Thyroid gland (tissue), 4 donors: ENCODE results near the gene GNPTG. TPM values are rescaled to one million over a fixed set of nuclear protein-coding genes. Genes with fewer than 3 reads are reported as not detected.

Experiments
- DNase-seq, 2 donors: peaks; one replicate each; pipeline ENCODE4 v3.0.0-alpha.2; 2019
- H3K27ac ChIP-seq, 3 donors: fragments of 200-600 bp; sonication (generic); 1 replicate in 2 of 3; 2 replicates in 1 of 3; pipeline ENCODE4 v1.5.1; 2016 to 2019; ENCODE audit warnings: mild to moderate bottlenecking in 1 of 3, moderate library complexity in 1 of 3
- H3K27me3 ChIP-seq: fragments of 200-600 bp; sonication (generic); one replicate; pipeline ENCODE4 v1.5.1; 2019
- H3K36me3 ChIP-seq, 2 donors: fragments of 200-600 bp; sonication (generic); one replicate each; pipeline ENCODE4 v1.5.1; 2016 to 2019
- H3K4me1 ChIP-seq, 2 donors: fragments of 200-600 bp; sonication (generic); one replicate each; pipeline ENCODE4 v1.5.1; 2017 to 2019
- H3K4me3 ChIP-seq, 3 donors: fragments of 200-600 bp; sonication (generic); replicated peaks in 1 of 3; 1 replicate in 2 of 3; 2 replicates in 1 of 3; pipeline ENCODE4 v1.5.1; 2016; ENCODE audit warnings: mild to moderate bottlenecking in 1 of 3
- H3K9me3 ChIP-seq: fragments of 200-600 bp; sonication (generic); one replicate; pipeline ENCODE4 v1.5.1; 2017
- CTCF ChIP-seq, 6 experiments: fragments of 200-600 bp in 3 of 6; fragments of 450-650 bp in 3 of 6; sonication (generic) in 3 of 6; IDR thresholded peaks; one replicate each; pipeline ENCODE4 v1.5.1; 2016 to 2019; ENCODE audit warnings: antibody characterized with exemption in 6 of 6, mild to moderate bottlenecking in 2 of 6, inconsistent platforms in 1 of 6, moderate library complexity in 1 of 6
- POLR2A ChIP-seq, 2 donors: fragments of 450-650 bp; IDR thresholded peaks; one replicate each; pipeline ENCODE4 v1.6.1; 2017; ENCODE audit warnings: antibody characterized with exemption in 2 of 2, mild to moderate bottlenecking in 2 of 2, moderate library complexity in 1 of 2
- WGBS, 2 donors: methylation state at CpG; one replicate each; pipeline ENCODE4 v1.1.5; 2017; 5-methylcytosine and 5-hydroxymethylcytosine counted together
- intact Hi-C: fragments of 100-400 bp; cut with DNase I; formaldehyde crosslinking; loops from one replicate; pipeline ENCODE4 v1.15.1; 2023
- total RNA-seq, 4 donors: library from RNA; depleted of rRNA; stranded (reverse); fragments of >200 nt; gene quantifications; one replicate each; pipeline ENCODE4 v1.2.3, GENCODE V29; 2016

GNPTG gene
- total RNA-seq, 4 donors from 2014 or later: 53.6 to 121 (median 70.0) TPM

GRCh38 chr16:1392826-1393225, 41.1 kb downstream of the GNPTG start:
- Histone ChIP-seq H3K27ac (no peak overlapping the region), H3K27me3 (no peaks in the 10 kb centered on the region), H3K4me1 (no peaks in the 10 kb centered on the region), H3K4me3 (no peak overlapping the region), H3K36me3 (peaks cover 40 to 42% of the 10 kb centered on the region in 2 donors), H3K9me3 (no peaks in the 10 kb centered on the region)
- DNase-seq: no peak
- 93% methylated on average over 17 of the region's 17 CpGs for WGBS, 2 donors
- intact Hi-C loops: no loop called here
- no peak for TF ChIP-seq CTCF (IDR thresholded peaks at IDR 0.05)
- TF ChIP-seq POLR2A (IDR thresholded peaks at IDR 0.05): no peak

- DNase-seq: no peak
- TF ChIP-seq POLR2A (IDR thresholded peaks at IDR 0.05) (no peak), CTCF (IDR thresholded peaks at IDR 0.05) (no peak)
- Histone ChIP-seq H3K36me3 (peaks cover 38 to 42% of the 10 kb centered on the region in 2 donors), H3K27ac (no peak overlapping the region), H3K27me3 (no peaks in the 10 kb centered on the region), H3K4me3 (no peak overlapping the region), H3K4me1 (no peaks in the 10 kb centered on the region), H3K9me3 (no peaks in the 10 kb centered on the region)
- intact Hi-C loops: no loop called here
- WGBS, 2 donors: 97 to 99% methylated on average over 13 to 17 of the region's 21 CpGs
These were observed 42.0 kb downstream of the GNPTG start for GRCh38 chr16:1393613-1394176.

GRCh38 chr16:1394367-1394951, 42.7 kb downstream of the GNPTG start:
- 91 to 93% methylated on average over 5 to 19 of the region's 19 CpGs for WGBS, 2 donors
- Histone ChIP-seq H3K9me3 (no peaks in the 10 kb centered on the region), H3K36me3 (peaks cover 38 to 44% of the 10 kb centered on the region in 2 donors), H3K4me1 (no peaks in the 10 kb centered on the region), H3K27ac (no peak overlapping the region), H3K27me3 (no peaks in the 10 kb centered on the region), H3K4me3 (no peak overlapping the region)
- intact Hi-C loops: no loop called here
- TF ChIP-seq POLR2A (IDR thresholded peaks at IDR 0.05) (no peak), CTCF (IDR thresholded peaks at IDR 0.05) (no peak)
- no peak for DNase-seq

- intact Hi-C loops: no loop called here
- no peak for DNase-seq
- WGBS, 2 donors: 95% methylated on average over 21 to 22 of the region's 22 CpGs
- Histone ChIP-seq H3K9me3 (no peaks in the 10 kb centered on the region), H3K27me3 (no peaks in the 10 kb centered on the region), H3K36me3 (peaks cover 33 to 42% of the 10 kb centered on the region in 2 donors), H3K4me1 (no peaks in the 10 kb centered on the region), H3K4me3 (no peak overlapping the region), H3K27ac (no peak overlapping the region)
- TF ChIP-seq CTCF (IDR thresholded peaks at IDR 0.05): no peak
These were observed 43.8 kb downstream of the GNPTG start for GRCh38 chr16:1395444-1396031.

GRCh38 chr16:1397779-1398178, 46.0 kb downstream of the GNPTG start:
- no peaks in the 10 kb centered on the region for H3K9me3 ChIP-seq
- no peak overlapping the region for H3K27ac ChIP-seq
- DNase-seq: no peak
- TF ChIP-seq POLR2A (IDR thresholded peaks at IDR 0.05): no peak
- H3K4me1 ChIP-seq: no peaks in the 10 kb centered on the region
- no peaks in the 10 kb centered on the region for H3K27me3 ChIP-seq
- no peak overlapping the region for H3K4me3 ChIP-seq
- H3K36me3 ChIP-seq: peaks cover 43 to 51% of the 10 kb centered on the region in 2 donors
- intact Hi-C loops: no loop called here
- WGBS, 2 donors: 94 to 95% methylated on average over 12 to 19 of the region's 21 CpGs
